ENCODE measurements around the gene TAF6. TPM values are rescaled to one million over a fixed set of nuclear protein-coding genes. Genes with fewer than 3 reads are reported as not detected.
A peak's percentile ranks its signal among the peaks of the same experiment; 100 is the strongest.

The TAF6 gene
- total and polyA plus RNA-seq, 2 of the 4 experiments (the other 2 are of a cell fraction) = 11.3 to 55.3 TPM

DNA sequence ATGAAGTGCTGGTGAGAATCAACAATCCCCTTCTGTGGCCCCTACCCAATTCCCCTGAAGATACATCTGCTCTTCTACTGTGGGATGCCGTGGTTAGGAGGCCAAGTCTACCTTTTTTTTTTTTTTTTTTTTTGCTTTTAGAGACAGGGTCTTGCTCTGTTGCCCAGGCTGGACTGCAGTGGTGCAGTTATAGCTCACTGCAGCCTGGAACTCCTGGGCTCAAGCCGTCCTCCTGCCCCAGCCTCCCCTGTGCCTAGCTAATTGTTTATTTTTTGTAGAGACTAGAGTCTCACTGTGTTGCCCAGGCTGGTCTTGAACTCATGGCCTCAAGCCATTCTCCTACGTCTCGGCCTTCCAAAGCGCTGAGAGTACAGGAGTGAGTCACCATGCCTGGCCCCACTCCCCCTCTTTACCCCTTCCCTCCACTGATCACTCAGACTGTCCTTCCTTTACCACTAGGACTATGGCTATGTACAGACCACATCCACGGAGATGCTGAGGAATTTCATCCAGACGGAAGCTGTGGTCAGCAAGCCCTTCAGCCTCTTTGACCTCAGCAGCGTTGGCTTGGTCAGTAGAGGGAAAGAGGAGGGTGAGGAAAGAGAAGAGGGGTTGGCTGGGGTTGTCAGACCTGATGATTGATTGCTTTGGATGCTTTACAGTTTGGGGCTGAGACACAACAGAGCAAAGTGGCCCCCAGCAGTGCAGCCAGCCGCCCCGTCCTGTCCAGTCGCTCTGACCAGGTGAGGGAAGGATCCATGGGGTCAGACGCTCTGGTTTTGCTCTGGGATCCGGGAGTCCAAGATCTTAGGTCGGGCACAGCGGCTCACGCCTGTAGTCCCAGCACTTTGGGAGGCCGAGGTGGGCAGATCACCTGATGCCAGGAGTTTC lies 16.0 kb downstream of the TAF6 start:
- Histone ChIP-seq H2AFZ (replicated peaks; ENCODE audit: low read length, poor library complexity) (peak overlapping the region; percentile 82), H3K14ac (replicated peaks; ENCODE audit: low read depth, low read length) (peak overlapping the region; percentile 92), H3K4me1 (ENCODE audit: control insufficient read depth, insufficient read depth, low read length) (peaks cover 15% of the 10 kb centered on the region), H2BK5ac (ENCODE audit: low read depth, low read length, poor library complexity, severe bottlenecking) (peak overlapping the region; percentile 52), H2AK9ac (replicated peaks; ENCODE audit: low read depth, low read length, poor library complexity) (peak overlapping the region; percentile 98), H3K9me1 (ENCODE audit: insufficient read depth, low read length) (peaks cover 5% of the 10 kb centered on the region; the same call in 1 of the 2 replicates), H3K27ac (ENCODE audit: insufficient read depth, low read length) (peak overlapping the region; percentile 80; the same call in 1 of the 2 replicates), H3K56ac (ENCODE audit: extremely low read depth, insufficient read depth, low read length) (no peak overlapping the region; the same call in 1 of the 2 replicates), H3K9me3 (ENCODE audit: control insufficient read depth, insufficient read depth, low read length) (no peaks in the 10 kb centered on the region), H3K79me1 (ENCODE audit: low read depth in 1 of 2, low read length in 2 of 2) (peaks cover 21 to 41% of the 10 kb centered on the region in 2 experiments), H2AK5ac (ENCODE audit: low read depth, low read length) (peak overlapping the region; percentile 97), H4K8ac (ENCODE audit: low read depth in 2 of 2, low read length in 2 of 2) (peak overlapping the region; percentile 67 to 96; a peak in 3 of 4 replicates), H3K36me3 (ENCODE audit: control insufficient read depth, insufficient read depth, low read length) (peaks cover 49% of the 10 kb centered on the region), H3K4ac (ENCODE audit: low read depth, low read length) (peak overlapping the region; percentile 96), H4K91ac (ENCODE audit: insufficient read depth, low read depth, low read length) (peak overlapping the region; percentile 90; the same call in 1 of the 2 replicates), H3K18ac (ENCODE audit: low read depth, low read length) (no peak overlapping the region), H3K9ac (ENCODE audit: low read depth, low read length) (no peak overlapping the region), H3K4me2 (ENCODE audit: low read depth, low read length) (no peak overlapping the region), H3K4me3 (ENCODE audit: insufficient read depth, low read depth, low read length) (no peak overlapping the region), H4K5ac (ENCODE audit: low read depth, low read length) (no peak overlapping the region), H3K23ac (ENCODE audit: low read depth, low read length) (peak overlapping the region; percentile 91; the same call in 1 of the 2 replicates), H2BK120ac (ENCODE audit: low read depth, low read length) (peak overlapping the region; percentile 88), H4K20me1 (ENCODE audit: insufficient read depth, low read length) (peaks cover 7% of the 10 kb centered on the region; the same call in 1 of the 2 replicates), H2BK20ac (ENCODE audit: low read depth, low read length) (peak overlapping the region; percentile 80; the same call in 1 of the 2 replicates), H2BK15ac (ENCODE audit: low read depth, low read length) (peak overlapping the region; percentile 81; the same call in 2 of the 3 replicates), H3K27me3 (ENCODE audit: control insufficient read depth, insufficient read depth, low read length) (no peaks in the 10 kb centered on the region)
- ATAC-seq (ENCODE audit: low read depth) (peak; percentile 2; the same call in 1 of the 2 replicates), DNase-seq (peak; percentile 97)
- 26% methylated on average over 6 of the region's 17 CpGs; no CpG with 5 or more reads in 1 of the 2 experiments for WGBS, 2 experiments (ENCODE audit: extremely low coverage in 2 of 2, insufficient read length in 1 of 2)
- POLR2A ChIA-PET (ENCODE audit: unreplicated experiment) = interaction anchor here (1.7 kb wide), 1 partner anchor 18 kb away, joined by 6 read pairs; no protein-coding TSS in a partner anchor
- CTCF ChIA-PET = no interaction called here
- dilution Hi-C loops (cut with HindIII; ENCODE audit: low sequenced_read_pairs, unreplicated experiment) (no loop called here), in situ Hi-C loops (cut with MboI; ENCODE audit: low sequenced_read_pairs) (no loop called here), intact Hi-C loops (cut with micrococcal nuclease) (no loop called here)
- BruUV-seq (replicated peaks) = no TSS peak
- no peak for TF ChIP-seq RFX5 (IDR thresholded peaks at IDR 0.05; ENCODE audit: low read depth, low read length)
- TF ChIP-seq RCOR1 (IDR thresholded peaks at IDR 0.05; ENCODE audit: insufficient replicate concordance, low read length) = peak; percentile 87
- TF ChIP-seq FOS (IDR thresholded peaks at IDR 0.05; ENCODE audit: low read depth, low read length) = peak; percentile 79
- no peak for TF ChIP-seq CTCF (conservative IDR thresholded peaks at IDR 0.05; ENCODE audit: low read depth, low read length)
- TF ChIP-seq RAD21 (IDR thresholded peaks at IDR 0.05; ENCODE audit: low read length) = no peak
- no peak for TF ChIP-seq USF2 (IDR thresholded peaks at IDR 0.05; ENCODE audit: low read depth, low read length)
- no peak for TF ChIP-seq CEBPB (IDR thresholded peaks at IDR 0.05; ENCODE audit: low read depth, low read length)
- TF ChIP-seq CHD1 (IDR thresholded peaks at IDR 0.05; ENCODE audit: low read depth, low read length) = no peak
- TF ChIP-seq POLR2A (IDR thresholded peaks at IDR 0.05; ENCODE audit: low read depth, low read length) = peak; percentile 61; the same call in 1 of the 2 replicates
- TF ChIP-seq ELK1 (IDR thresholded peaks at IDR 0.05; ENCODE audit: borderline replicate concordance, low read depth, low read length) = no peak
- no peak for TF ChIP-seq MXI1 (IDR thresholded peaks at IDR 0.05; ENCODE audit: borderline replicate concordance, low read depth, low read length)
- no peak for TF ChIP-seq SMC3 (IDR thresholded peaks at IDR 0.05; ENCODE audit: low read depth, low read length)
- no peak; the same call in 1 of the 2 replicates for TF ChIP-seq BHLHE40 (IDR thresholded peaks at IDR 0.05; ENCODE audit: low read depth, low read length)
